Fibroblast of lung (primary cell): ENCODE results near the gene ZSWIM6.

Source experiments
- EZH2 ChIP-seq: IDR thresholded peaks from 2 replicates; pipeline ENCODE4 v1.5.1; 2012; ENCODE audit warnings: low read length, control low read depth, mild to moderate bottlenecking; ENCODE audit errors: missing control alignments
- TF ChIP-seq, protein P1 (sequence below), 2 donors: IDR thresholded peaks in 1 of 2; conservative IDR thresholded peaks in 1 of 2; 1 replicate in 1 of 2; 2 replicates in 1 of 2; pipeline ENCODE4 v1.5.1; 2011 to 2012; ENCODE audit warnings: low read length in 2 of 2, control low read depth in 1 of 2, inconsistent platforms in 1 of 2, low read depth in 1 of 2, mild to moderate bottlenecking in 1 of 2

GRCh38 chr5:61386045-61386800 lies 54.2 kb downstream of the ZSWIM6 start:
- TF ChIP-seq, protein P1, sequence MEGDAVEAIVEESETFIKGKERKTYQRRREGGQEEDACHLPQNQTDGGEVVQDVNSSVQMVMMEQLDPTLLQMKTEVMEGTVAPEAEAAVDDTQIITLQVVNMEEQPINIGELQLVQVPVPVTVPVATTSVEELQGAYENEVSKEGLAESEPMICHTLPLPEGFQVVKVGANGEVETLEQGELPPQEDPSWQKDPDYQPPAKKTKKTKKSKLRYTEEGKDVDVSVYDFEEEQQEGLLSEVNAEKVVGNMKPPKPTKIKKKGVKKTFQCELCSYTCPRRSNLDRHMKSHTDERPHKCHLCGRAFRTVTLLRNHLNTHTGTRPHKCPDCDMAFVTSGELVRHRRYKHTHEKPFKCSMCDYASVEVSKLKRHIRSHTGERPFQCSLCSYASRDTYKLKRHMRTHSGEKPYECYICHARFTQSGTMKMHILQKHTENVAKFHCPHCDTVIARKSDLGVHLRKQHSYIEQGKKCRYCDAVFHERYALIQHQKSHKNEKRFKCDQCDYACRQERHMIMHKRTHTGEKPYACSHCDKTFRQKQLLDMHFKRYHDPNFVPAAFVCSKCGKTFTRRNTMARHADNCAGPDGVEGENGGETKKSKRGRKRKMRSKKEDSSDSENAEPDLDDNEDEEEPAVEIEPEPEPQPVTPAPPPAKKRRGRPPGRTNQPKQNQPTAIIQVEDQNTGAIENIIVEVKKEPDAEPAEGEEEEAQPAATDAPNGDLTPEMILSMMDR (conservative IDR thresholded peaks at IDR 0.05 in 1 of 2, IDR thresholded peaks at IDR 0.05 in 1 of 2; ENCODE audit: low read depth in 1 of 2, low read length in 2 of 2) = no peak
- TF ChIP-seq EZH2 = no peak
